CD4-positive, alpha-beta T cell (primary cell): ENCODE data around the gene METTL9. TPM values are rescaled to one million over a fixed set of nuclear protein-coding genes. Genes with fewer than 3 reads are reported as not detected.
"Not testable (repeated sequence)": the region's sequence is repeated elsewhere in the genome, so short reads cannot be mapped to it uniquely, and the experiment has no call there.

ENCODE experiments used
- ATAC-seq: fragments of 200-7000 bp; cut with Tn5 transposase; one replicate; pipeline ENCODE4 v1.10.0; 2022; ENCODE audit warnings: mild to moderate bottlenecking; ENCODE audit not compliant: poor library complexity
- CTCF ChIA-PET: fragments of 350-600 bp; sonication (Branson Sonifier 250); formaldehyde crosslinking; loops from one replicate; lab custom pipeline; 2021; ENCODE audit warnings: antibody characterized with exemption, inconsistent platforms; lab: Charles Lee
- POLR2A ChIA-PET: fragments of 350-600 bp; sonication (Branson Sonifier 250); formaldehyde crosslinking; loops from one replicate; lab custom pipeline; 2021; ENCODE audit warnings: antibody characterized with exemption, inconsistent platforms; lab: Charles Lee
- DNase-seq, 14 experiments: peaks; one replicate each; pipeline ENCODE4 v3.0.0-alpha.2; 2013 to 2020; ENCODE audit warnings: mixed read lengths in 2 of 14
- H3K27ac ChIP-seq, 2 donors: one replicate each; pipeline versions ENCODE4 v1.5.1 to v1.7.0; 2013; ENCODE audit warnings: low read length in 2 of 2, low read depth in 1 of 2, mild to moderate bottlenecking in 1 of 2
- H3K27me3 ChIP-seq, 2 experiments: 1 replicate in 1 of 2; 2 replicates in 1 of 2; pipeline versions ENCODE4 v1.6.1 to v1.7.0; 2013; ENCODE audit warnings: low read length in 2 of 2, control low read depth in 1 of 2, mild to moderate bottlenecking in 1 of 2, moderate library complexity in 1 of 2; ENCODE audit not compliant: insufficient read depth in 2 of 2, control insufficient read depth in 1 of 2
- H3K36me3 ChIP-seq: one replicate; pipeline ENCODE4 v1.6.1; 2013; ENCODE audit warnings: low read length, control low read depth; ENCODE audit not compliant: insufficient read depth
- H3K4me1 ChIP-seq: one replicate; pipeline ENCODE4 v1.6.1; 2013; ENCODE audit warnings: low read length, control low read depth; ENCODE audit not compliant: insufficient read depth
- H3K4me3 ChIP-seq: one replicate; pipeline ENCODE4 v1.5.1; 2013; ENCODE audit warnings: mild to moderate bottlenecking, low read length, moderate library complexity
- H3K9me3 ChIP-seq, 2 experiments: 1 replicate in 1 of 2; 2 replicates in 1 of 2; pipeline versions ENCODE4 v1.6.1 to v1.7.0; 2013; ENCODE audit warnings: low read length in 2 of 2, mild to moderate bottlenecking in 2 of 2, control low read depth in 1 of 2, moderate library complexity in 1 of 2; ENCODE audit not compliant: control insufficient read depth in 1 of 2, insufficient read depth in 1 of 2
- H3K27ac Mint-ChIP-seq: one replicate; pipeline ENCODE4 v1.8.0; 2020; ENCODE audit warnings: mixed read lengths
- H3K27me3 Mint-ChIP-seq: one replicate; pipeline ENCODE4 v1.8.0; 2021; ENCODE audit warnings: mixed read lengths
- H3K36me3 Mint-ChIP-seq: one replicate; pipeline ENCODE4 v1.8.0; 2021; ENCODE audit warnings: low read depth, mixed read lengths
- H3K4me1 Mint-ChIP-seq: one replicate; pipeline ENCODE4 v1.8.0; 2021; ENCODE audit warnings: low read depth, mixed read lengths
- H3K4me3 Mint-ChIP-seq: one replicate; pipeline ENCODE4 v1.8.0; 2020; ENCODE audit warnings: mild to moderate bottlenecking, mixed read lengths
- H3K9me3 Mint-ChIP-seq: one replicate; pipeline ENCODE4 v1.8.0; 2020; ENCODE audit warnings: mixed read lengths
- intact Hi-C, 2 experiments: fragments of 100-400 bp; cut with DNase I in 1 of 2; cut with micrococcal nuclease in 1 of 2; formaldehyde crosslinking; loops; one replicate each; pipeline versions ENCODE4 v1.15.1 to v1.9.0; 2023 to 2025; cut with DNase I, micrococcal nuclease
- total RNA-seq, 174 experiments: library from RNA in 2 of 174; stranded (reverse) in 2 of 174; gene quantifications; one replicate each; pipeline ENCODE4 v1.2.3 and lab custom pipeline; 2021 to 2026
- TF ChIP-seq, protein P1 (sequence below): fragments of 200-600 bp; IDR thresholded peaks from one replicate; pipeline ENCODE4 v1.8.0; 2022; ENCODE audit warnings: antibody characterized with exemption, mild to moderate bottlenecking

The METTL9 gene
- total RNA-seq, 2 experiments from 2014 or later = 78.4 to 86.7 TPM

DNA sequence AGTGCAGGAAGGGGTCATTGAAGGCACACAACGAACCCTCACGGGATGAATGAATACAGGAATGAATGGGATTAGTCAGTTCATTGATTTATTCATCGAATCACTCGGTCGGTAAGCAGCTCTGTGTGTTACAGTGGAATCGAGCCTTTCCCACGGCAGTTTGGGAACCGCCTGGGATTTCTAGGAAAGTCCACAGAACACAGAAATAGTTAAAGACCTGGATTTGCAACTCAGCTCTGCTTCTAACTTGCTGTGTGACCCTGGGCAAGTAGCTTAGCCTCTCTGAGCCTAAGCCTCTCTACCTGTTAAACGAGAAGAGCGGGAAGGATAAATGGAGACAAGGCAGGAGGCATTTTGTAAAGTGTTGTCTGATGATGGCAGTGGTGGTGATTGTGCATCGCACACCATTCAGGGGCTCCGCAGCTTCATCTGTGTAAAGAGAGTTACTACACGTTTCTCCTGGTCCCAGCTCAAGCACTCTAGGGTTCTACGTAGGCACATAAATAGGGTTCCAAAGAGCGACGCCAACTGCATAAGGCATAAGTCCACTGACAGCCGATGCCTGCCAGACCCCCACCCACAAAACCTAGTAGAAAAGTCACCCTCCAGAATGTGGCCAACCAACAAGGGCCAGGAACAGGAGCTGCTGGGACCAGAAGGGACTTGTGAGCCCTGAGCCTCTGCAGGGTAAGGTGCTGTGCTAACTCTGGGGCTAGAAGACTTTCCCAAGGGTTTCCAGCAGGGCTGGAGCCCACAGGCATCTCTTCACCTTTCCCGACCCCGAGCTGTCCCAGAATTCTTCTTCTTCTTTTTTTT, 45.7 kb upstream of the METTL9 start:
- H3K4me1 Mint-ChIP-seq, H3K4me3 Mint-ChIP-seq, H3K9me3 Mint-ChIP-seq, ATAC-seq, H3K27ac ChIP-seq, H3K36me3 Mint-ChIP-seq, POLR2A ChIA-PET, H3K36me3 ChIP-seq, H3K4me3 ChIP-seq, H3K9me3 ChIP-seq, DNase-seq, H3K27me3 Mint-ChIP-seq, H3K27ac Mint-ChIP-seq, H3K27me3 ChIP-seq, H3K4me1 ChIP-seq: not testable (repeated sequence)
- CTCF ChIA-PET = interaction anchor here (0.6 kb wide), 1 partner anchor 13 kb away, joined by 3 read pairs; no protein-coding TSS in a partner anchor
- intact Hi-C loops = loop anchor here (2.0 to 10.0 kb wide), 5 partner anchors 365 to 1507 kb away; no protein-coding TSS in a partner anchor

DNA sequence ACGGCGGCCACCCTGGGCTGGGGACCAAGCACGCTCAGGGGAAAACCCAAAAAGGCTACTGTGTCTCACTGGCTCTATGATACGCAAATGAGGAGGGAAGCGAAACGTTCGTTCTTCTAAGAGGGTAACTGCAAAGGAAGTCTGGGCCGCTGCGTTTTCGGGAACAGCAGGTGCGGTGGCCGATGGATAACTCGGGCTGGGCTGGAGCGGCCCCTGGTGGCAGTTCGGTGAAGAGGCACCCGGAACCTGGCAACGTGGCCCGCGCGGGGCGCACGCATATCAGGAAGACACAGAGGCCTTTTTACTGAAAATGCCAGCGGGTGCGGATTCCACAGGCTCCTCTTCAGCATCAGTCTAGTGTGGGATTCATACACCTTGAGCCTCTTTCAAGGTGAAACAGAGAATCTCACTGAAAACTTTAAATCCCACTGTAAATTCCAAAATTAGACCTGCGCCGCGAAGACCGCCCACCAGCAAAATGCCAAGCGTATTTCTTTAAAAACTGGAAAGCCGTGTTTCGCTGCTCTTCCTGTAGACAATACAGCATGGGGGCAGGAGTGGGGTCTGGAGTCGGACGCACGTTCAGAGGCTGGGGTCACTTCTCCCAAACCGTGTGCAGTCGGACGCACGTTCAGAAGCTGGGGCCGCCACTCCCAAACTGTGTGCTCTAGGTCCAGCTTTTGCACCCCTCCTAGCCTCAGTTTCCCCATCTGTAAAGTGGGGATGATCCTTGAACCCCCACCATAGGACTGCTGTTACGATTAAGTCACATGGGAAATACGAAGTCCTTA, 44.4 kb upstream of the METTL9 start:
- no peak overlapping the region for H3K27ac ChIP-seq
- Mint-ChIP-seq H3K9me3 (no peaks in the 10 kb centered on the region), H3K4me3 (peak overlapping the region; percentile 1), H3K27ac (no peak overlapping the region), H3K4me1 (peaks cover 6% of the 10 kb centered on the region), H3K27me3 (no peaks in the 10 kb centered on the region), H3K36me3 (no peaks in the 10 kb centered on the region)
- TF ChIP-seq, protein P1, sequence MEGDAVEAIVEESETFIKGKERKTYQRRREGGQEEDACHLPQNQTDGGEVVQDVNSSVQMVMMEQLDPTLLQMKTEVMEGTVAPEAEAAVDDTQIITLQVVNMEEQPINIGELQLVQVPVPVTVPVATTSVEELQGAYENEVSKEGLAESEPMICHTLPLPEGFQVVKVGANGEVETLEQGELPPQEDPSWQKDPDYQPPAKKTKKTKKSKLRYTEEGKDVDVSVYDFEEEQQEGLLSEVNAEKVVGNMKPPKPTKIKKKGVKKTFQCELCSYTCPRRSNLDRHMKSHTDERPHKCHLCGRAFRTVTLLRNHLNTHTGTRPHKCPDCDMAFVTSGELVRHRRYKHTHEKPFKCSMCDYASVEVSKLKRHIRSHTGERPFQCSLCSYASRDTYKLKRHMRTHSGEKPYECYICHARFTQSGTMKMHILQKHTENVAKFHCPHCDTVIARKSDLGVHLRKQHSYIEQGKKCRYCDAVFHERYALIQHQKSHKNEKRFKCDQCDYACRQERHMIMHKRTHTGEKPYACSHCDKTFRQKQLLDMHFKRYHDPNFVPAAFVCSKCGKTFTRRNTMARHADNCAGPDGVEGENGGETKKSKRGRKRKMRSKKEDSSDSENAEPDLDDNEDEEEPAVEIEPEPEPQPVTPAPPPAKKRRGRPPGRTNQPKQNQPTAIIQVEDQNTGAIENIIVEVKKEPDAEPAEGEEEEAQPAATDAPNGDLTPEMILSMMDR = peak; percentile 100
- intact Hi-C loops = loop anchor here (2.0 to 10.0 kb wide), 7 partner anchors 33 to 1506 kb away; no protein-coding TSS in a partner anchor
- H3K36me3 ChIP-seq = no peaks in the 10 kb centered on the region
- ATAC-seq (peak; percentile 99), DNase-seq (peak; percentile 82 to 95 (median 88))
- no peak overlapping the region for H3K4me3 ChIP-seq
- ChIA-PET CTCF (interaction anchor here (0.6 kb wide), 1 partner anchor 11 kb away, joined by 3 read pairs; no protein-coding TSS in a partner anchor), POLR2A (interaction anchor here (0.7 kb wide), 1 partner anchor 701 kb away, joined by 6 read pairs; no protein-coding TSS in a partner anchor)
- peaks cover 10% of the 10 kb centered on the region for H3K4me1 ChIP-seq
- H3K27me3 ChIP-seq = no peaks in the 10 kb centered on the region
- H3K9me3 ChIP-seq = no peaks in the 10 kb centered on the region

GRCh38 chr16:21555621-21556020, 43.8 kb upstream of the METTL9 start:
- H3K27ac Mint-ChIP-seq = not testable (repeated sequence)

GRCh38 chr16:21556026-21556595, 43.3 kb upstream of the METTL9 start:
- H3K27me3 ChIP-seq, H3K27me3 Mint-ChIP-seq, H3K4me3 ChIP-seq, H3K4me1 ChIP-seq, ATAC-seq, H3K9me3 ChIP-seq, H3K27ac Mint-ChIP-seq, H3K27ac ChIP-seq, H3K4me3 Mint-ChIP-seq, H3K4me1 Mint-ChIP-seq, H3K9me3 Mint-ChIP-seq, H3K36me3 ChIP-seq, CTCF ChIA-PET, DNase-seq, H3K36me3 Mint-ChIP-seq: not testable (repeated sequence)
- POLR2A ChIA-PET = interaction anchor here (0.7 kb wide), 1 partner anchor 702 kb away, joined by 6 read pairs; no protein-coding TSS in a partner anchor
- intact Hi-C loops = loop anchor here (5.0 to 10.0 kb wide), 3 partner anchors 34 to 766 kb away; no protein-coding TSS in a partner anchor

More at GRCh38 chr16:21555621-21556020, 43.8 kb upstream of the METTL9 start:
- H3K27me3 Mint-ChIP-seq, H3K9me3 ChIP-seq, H3K9me3 Mint-ChIP-seq, H3K36me3 ChIP-seq, ATAC-seq, H3K27me3 ChIP-seq, CTCF ChIA-PET, H3K4me3 Mint-ChIP-seq, H3K4me3 ChIP-seq, H3K4me1 ChIP-seq, H3K4me1 Mint-ChIP-seq, H3K36me3 Mint-ChIP-seq, H3K27ac ChIP-seq, DNase-seq: not testable (repeated sequence)
- POLR2A ChIA-PET = interaction anchor here (0.7 kb wide), 1 partner anchor 702 kb away, joined by 6 read pairs; no protein-coding TSS in a partner anchor
- intact Hi-C loops = loop anchor here (2.0 to 10.0 kb wide), 7 partner anchors 33 to 1505 kb away; no protein-coding TSS in a partner anchor

DNA sequence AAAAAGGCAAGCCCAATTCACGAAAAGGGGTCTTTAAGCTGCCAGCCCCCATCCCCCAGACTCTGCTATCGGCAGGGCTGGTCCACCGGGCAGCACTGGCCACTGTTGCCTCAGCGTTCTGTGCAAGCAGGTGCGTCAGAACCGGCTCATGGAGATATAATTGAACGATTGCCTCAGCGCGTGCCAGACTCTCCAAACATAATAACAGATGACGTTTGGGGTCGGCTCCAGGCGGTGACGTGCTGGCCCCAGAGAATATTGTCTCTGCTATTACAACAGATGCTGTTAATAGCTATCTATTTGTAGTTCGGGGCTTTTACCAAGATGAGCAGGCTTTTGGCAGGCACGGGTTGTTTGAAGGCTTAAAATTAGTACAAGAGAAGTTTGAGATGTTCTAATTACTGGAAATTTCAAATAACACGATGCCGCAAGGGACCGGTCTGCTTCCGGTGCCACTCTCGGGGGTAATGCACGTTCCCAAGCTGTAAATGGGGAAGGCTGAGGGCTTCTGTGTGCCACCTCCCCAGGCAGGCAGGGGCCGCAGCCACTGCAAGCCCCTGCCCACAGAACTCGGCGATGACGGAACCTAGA, 42.6 kb upstream of the METTL9 start:
- H3K27ac ChIP-seq, H3K4me3 Mint-ChIP-seq, ATAC-seq, POLR2A ChIA-PET, H3K36me3 Mint-ChIP-seq, H3K27me3 ChIP-seq, CTCF ChIA-PET, H3K9me3 ChIP-seq, H3K9me3 Mint-ChIP-seq, H3K4me1 ChIP-seq, H3K4me1 Mint-ChIP-seq, H3K4me3 ChIP-seq, H3K36me3 ChIP-seq, DNase-seq, H3K27ac Mint-ChIP-seq, H3K27me3 Mint-ChIP-seq: not testable (repeated sequence)
- intact Hi-C loops = loop anchor here (5.0 to 10.0 kb wide), 3 partner anchors 34 to 766 kb away; no protein-coding TSS in a partner anchor
